GM21423 (cell line): ENCODE measurements around the gene NR4A1.
"Not testable (repeated sequence)": the region's sequence is repeated elsewhere in the genome, so short reads cannot be mapped to it uniquely, and the experiment has no call there.

Experiments
- ATAC-seq: cut with Tn5 transposase; IDR thresholded peaks from one replicate; pipeline ENCODE4 v1.9.1; 2021; ENCODE audit warnings: mild to moderate bottlenecking, moderate library complexity; ENCODE audit not compliant: unreplicated experiment

The NR4A1 gene

GRCh38 chr12:52091061-52091460 lies 39.8 kb downstream of the NR4A1 start:
- ATAC-seq, result no peak

GRCh38 chr12:52091869-52092268 lies 40.6 kb downstream of the NR4A1 start:
- ATAC-seq, result no peak

GRCh38 chr12:52093346-52093745 lies 42.1 kb downstream of the NR4A1 start:
- ATAC-seq, result no peak

- no peak for ATAC-seq
These were observed 45.2 kb downstream of the NR4A1 start for GRCh38 chr12:52096332-52097044.

GRCh38 chr12:52097045-52097666 lies 45.9 kb downstream of the NR4A1 start:
- no peak for ATAC-seq

- ATAC-seq, result not testable (repeated sequence)
These were observed 53.3 kb downstream of the NR4A1 start for GRCh38 chr12:52104431-52105089.
